Keratinocyte (primary cell): Measurements from ENCODE around the gene TMEM161A. TPM values are rescaled to one million over a fixed set of nuclear protein-coding genes. Genes with fewer than 3 reads are reported as not detected.

Experiments used
- DNase-seq: peaks from one replicate; pipeline ENCODE4 v3.0.0-alpha.2; 2011; ENCODE audit warnings: low read depth, missing footprints, low spot score
- FAIRE-seq: peaks from 2 replicates; lab custom pipeline; 2011; peaks lifted over from hg19 to GRCh38; lab: Jason Lieb, UNC
- H2AFZ ChIP-seq: 2 replicates; pipeline ENCODE4 v1.6.0; 2012; ENCODE audit warnings: low read length, control low read depth, inconsistent platforms; ENCODE audit not compliant: control insufficient read depth
- H3K27ac ChIP-seq: 2 replicates; pipeline ENCODE4 v1.5.1; 2011; ENCODE audit warnings: low read length; ENCODE audit not compliant: control insufficient read depth, insufficient read depth
- H3K27me3 ChIP-seq: 3 replicates; pipeline ENCODE4 v1.6.0; 2011; ENCODE audit warnings: low read length; ENCODE audit not compliant: control insufficient read depth, insufficient read depth; ENCODE audit errors: extremely low read depth
- H3K36me3 ChIP-seq, 2 experiments: 2 replicates in 1 of 2; 3 replicates in 1 of 2; pipeline ENCODE4 v1.5.1; 2011; ENCODE audit warnings: low read length in 2 of 2, mild to moderate bottlenecking in 1 of 2; ENCODE audit not compliant: control insufficient read depth in 2 of 2, insufficient read depth in 2 of 2; ENCODE audit errors: extremely low read depth in 1 of 2
- H3K4me1 ChIP-seq: 3 replicates; pipeline ENCODE4 v1.5.1; 2011; ENCODE audit warnings: low read length; ENCODE audit not compliant: control insufficient read depth, insufficient read depth; ENCODE audit errors: extremely low read depth
- H3K4me2 ChIP-seq: 3 replicates; pipeline ENCODE4 v1.6.0; 2011; ENCODE audit warnings: low read depth, low read length; ENCODE audit not compliant: control insufficient read depth, insufficient read depth; ENCODE audit errors: extremely low read depth
- H3K4me3 ChIP-seq, 3 experiments: fragments of 200-600 bp in 1 of 3; sonication (generic) in 1 of 3; 2 replicates in 2 of 3; 3 replicates in 1 of 3; pipeline ENCODE4 v1.5.1; 2011 to 2016; ENCODE audit warnings: low read length in 3 of 3, mild to moderate bottlenecking in 3 of 3, control low read depth in 2 of 3, inconsistent platforms in 1 of 3, low read depth in 1 of 3, mixed read lengths in 1 of 3, mixed run types in 1 of 3, moderate library complexity in 1 of 3; ENCODE audit not compliant: control insufficient read depth in 2 of 3, insufficient read depth in 2 of 3; ENCODE audit errors: extremely low read depth in 1 of 3
- H3K79me2 ChIP-seq: 2 replicates; pipeline ENCODE4 v1.6.0; 2012; ENCODE audit warnings: low read length; ENCODE audit not compliant: control insufficient read depth, insufficient read depth
- H3K9ac ChIP-seq: 3 replicates; pipeline ENCODE4 v1.6.0; 2011; ENCODE audit warnings: low read length; ENCODE audit not compliant: control insufficient read depth, insufficient read depth; ENCODE audit errors: extremely low read depth
- H3K9me1 ChIP-seq: 3 replicates; pipeline ENCODE4 v1.6.0; 2011; ENCODE audit warnings: low read length; ENCODE audit not compliant: control insufficient read depth, insufficient read depth; ENCODE audit errors: extremely low read depth
- H3K9me3 ChIP-seq: 2 replicates; pipeline ENCODE4 v1.5.1; 2012; ENCODE audit warnings: low read depth, low read length; ENCODE audit not compliant: control insufficient read depth
- H4K20me1 ChIP-seq: 3 replicates; pipeline ENCODE4 v1.6.0; 2011; ENCODE audit warnings: low read length; ENCODE audit not compliant: control insufficient read depth, insufficient read depth; ENCODE audit errors: extremely low read depth
- EZH2 ChIP-seq: IDR thresholded peaks from one replicate; pipeline ENCODE4 v1.6.1; 2012; ENCODE audit warnings: inconsistent platforms, mild to moderate bottlenecking, low read length, moderate library complexity
- dilution Hi-C: fragments of 300-500 bp; cut with MboI; formaldehyde crosslinking; loops from one replicate; pipeline ENCODE4 v1.7.0; 2020; ENCODE audit warnings: low sequenced_read_pairs; ENCODE audit not compliant: extremely low pct_ligation_motif_present
- polyA plus RNA-seq, 5 experiments: library from polyadenylated mRNA; depleted of rRNA in 3 of 5; stranded (reverse) in 3 of 5; stranded (forward) in 1 of 5; unstranded in 1 of 5; fragments of >200 nt; gene quantifications; 1 replicate in 1 of 5; 2 replicates in 3 of 5; 3 replicates in 1 of 5; pipeline versions ENCODE4 v1.2.1 to v1.2.3, GENCODE V29; 2011 to 2012; ENCODE audit warnings: missing spikeins in 2 of 5, low read depth in 1 of 5, low replicate concordance in 1 of 5
- TF ChIP-seq, protein P1 (sequence below), 3 experiments: IDR thresholded peaks in 1 of 3; conservative IDR thresholded peaks in 1 of 3; optimal IDR thresholded peaks in 1 of 3; 2 replicates in 2 of 3; 3 replicates in 1 of 3; pipeline versions ENCODE3 to v1.5.1; 2011; ENCODE audit warnings: low read length in 3 of 3, mild to moderate bottlenecking in 3 of 3, moderate library complexity in 2 of 3, control low read depth in 1 of 3, inconsistent platforms in 1 of 3; ENCODE audit not compliant: insufficient read depth in 2 of 3; ENCODE audit errors: extremely low read depth in 1 of 3

TMEM161A gene
- polyA plus RNA-seq, 1 donor (not counting 4 experiments of a cell fraction or from before 2014, with no cell fraction given) = 18.0 TPM

DNA sequence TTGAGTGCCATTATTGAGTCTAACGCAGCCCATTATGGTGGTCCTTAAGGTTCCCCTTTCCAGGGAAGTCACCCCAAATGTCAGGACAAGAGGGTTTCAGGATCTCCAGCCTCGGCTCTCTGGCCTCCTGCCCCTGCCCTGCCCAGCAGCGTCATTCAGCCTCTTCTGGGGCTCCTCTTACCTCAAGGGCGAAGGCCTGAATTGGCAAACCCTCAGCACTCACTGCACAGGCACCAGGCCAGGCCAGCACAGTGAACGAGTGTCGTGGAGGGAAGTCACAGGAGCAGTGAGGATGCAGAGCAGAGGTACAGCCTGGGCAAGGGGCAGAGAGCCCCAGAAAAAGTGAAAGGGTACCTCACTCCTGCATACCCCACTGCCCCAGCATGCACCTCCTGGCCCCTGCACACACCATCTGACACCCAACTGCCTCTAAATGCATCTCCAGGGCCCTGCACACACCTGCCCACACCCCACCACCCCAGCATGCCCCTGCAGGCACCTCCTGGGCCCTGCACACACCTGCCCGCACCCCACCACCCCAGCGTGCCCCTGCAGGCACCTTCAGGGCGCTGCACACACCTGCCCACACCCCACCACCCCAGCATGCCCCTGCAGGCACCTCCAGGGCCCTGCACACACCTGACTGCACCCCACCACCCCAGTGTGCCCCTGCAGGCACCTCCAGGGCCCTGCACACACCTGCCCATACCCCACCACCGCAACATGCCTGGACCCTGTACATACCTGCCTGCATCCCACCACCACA is 54.7 kb downstream of the TMEM161A start:
- dilution Hi-C loops = no loop called here
- no peak overlapping the region for H3K27ac ChIP-seq

DNA sequence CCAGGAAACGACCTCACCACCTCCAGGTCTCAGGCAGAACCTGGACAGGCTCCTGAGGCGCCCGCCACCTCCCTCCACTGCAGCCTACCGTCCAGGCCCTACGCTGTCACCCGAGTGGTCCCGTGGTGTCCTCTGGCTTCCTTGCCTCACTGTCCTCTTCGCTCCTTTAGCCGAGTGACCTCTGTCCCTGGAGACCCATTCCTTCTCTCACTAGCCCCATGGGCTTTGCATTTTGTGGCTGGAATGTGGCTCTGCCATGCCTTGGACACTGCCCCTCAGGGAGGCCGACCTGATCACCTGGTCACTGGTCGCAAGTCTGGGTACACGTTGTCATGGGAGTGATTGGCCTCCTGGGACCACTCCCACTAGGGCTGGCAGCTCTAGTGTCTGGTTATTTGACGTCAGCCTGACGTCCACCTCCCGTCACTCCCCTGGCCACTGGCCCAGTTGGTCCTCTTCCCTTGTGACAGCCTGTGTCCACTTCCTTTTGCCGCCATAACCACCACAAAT is 56.6 kb downstream of the TMEM161A start:
- H3K9ac ChIP-seq = no peak overlapping the region
- no peaks in the 10 kb centered on the region for H3K9me3 ChIP-seq
- H3K4me1 ChIP-seq = peaks cover 5% of the 10 kb centered on the region
- no peak overlapping the region for H2AFZ ChIP-seq
- H3K27me3 ChIP-seq = no peaks in the 10 kb centered on the region
- no peaks in the 10 kb centered on the region for H3K36me3 ChIP-seq
- H3K9me1 ChIP-seq = no peaks in the 10 kb centered on the region
- no peak overlapping the region for H3K27ac ChIP-seq
- H4K20me1 ChIP-seq = no peaks in the 10 kb centered on the region
- no peak overlapping the region for H3K4me2 ChIP-seq
- no peak for TF ChIP-seq EZH2
- TF ChIP-seq, protein P1, sequence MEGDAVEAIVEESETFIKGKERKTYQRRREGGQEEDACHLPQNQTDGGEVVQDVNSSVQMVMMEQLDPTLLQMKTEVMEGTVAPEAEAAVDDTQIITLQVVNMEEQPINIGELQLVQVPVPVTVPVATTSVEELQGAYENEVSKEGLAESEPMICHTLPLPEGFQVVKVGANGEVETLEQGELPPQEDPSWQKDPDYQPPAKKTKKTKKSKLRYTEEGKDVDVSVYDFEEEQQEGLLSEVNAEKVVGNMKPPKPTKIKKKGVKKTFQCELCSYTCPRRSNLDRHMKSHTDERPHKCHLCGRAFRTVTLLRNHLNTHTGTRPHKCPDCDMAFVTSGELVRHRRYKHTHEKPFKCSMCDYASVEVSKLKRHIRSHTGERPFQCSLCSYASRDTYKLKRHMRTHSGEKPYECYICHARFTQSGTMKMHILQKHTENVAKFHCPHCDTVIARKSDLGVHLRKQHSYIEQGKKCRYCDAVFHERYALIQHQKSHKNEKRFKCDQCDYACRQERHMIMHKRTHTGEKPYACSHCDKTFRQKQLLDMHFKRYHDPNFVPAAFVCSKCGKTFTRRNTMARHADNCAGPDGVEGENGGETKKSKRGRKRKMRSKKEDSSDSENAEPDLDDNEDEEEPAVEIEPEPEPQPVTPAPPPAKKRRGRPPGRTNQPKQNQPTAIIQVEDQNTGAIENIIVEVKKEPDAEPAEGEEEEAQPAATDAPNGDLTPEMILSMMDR (optimal IDR thresholded peaks at IDR 0.05 in 1 of 3, IDR thresholded peaks at IDR 0.05 in 1 of 3, conservative IDR thresholded peaks at IDR 0.05 in 1 of 3; ENCODE audit: extremely low read depth in 1 of 3, insufficient read depth in 2 of 3, low read length in 3 of 3) = no peak
- DNase-seq (no peak), FAIRE-seq (no peak)
- H3K79me2 ChIP-seq = no peaks in the 10 kb centered on the region
- H3K4me3 ChIP-seq = no peak overlapping the region
- dilution Hi-C loops = no loop called here

More for the DNA sequence above, 54.7 kb downstream of the TMEM161A start:
- H3K27me3 ChIP-seq = no peaks in the 10 kb centered on the region
- DNase-seq (no peak), FAIRE-seq (no peak)
- no peaks in the 10 kb centered on the region for H3K36me3 ChIP-seq
- H3K79me2 ChIP-seq = no peaks in the 10 kb centered on the region
- H3K4me2 ChIP-seq = no peak overlapping the region
- no peak overlapping the region for H3K9ac ChIP-seq
- no peaks in the 10 kb centered on the region for H3K9me1 ChIP-seq
- peaks cover 5% of the 10 kb centered on the region for H3K4me1 ChIP-seq
- H4K20me1 ChIP-seq = no peaks in the 10 kb centered on the region
- no peak for TF ChIP-seq EZH2
- TF ChIP-seq, protein P1 (optimal IDR thresholded peaks at IDR 0.05 in 1 of 3, IDR thresholded peaks at IDR 0.05 in 1 of 3, conservative IDR thresholded peaks at IDR 0.05 in 1 of 3; ENCODE audit: extremely low read depth in 1 of 3, insufficient read depth in 2 of 3, low read length in 3 of 3) = no peak
- no peaks in the 10 kb centered on the region for H3K9me3 ChIP-seq
- no peak overlapping the region for H3K4me3 ChIP-seq
- no peak overlapping the region for H2AFZ ChIP-seq
